ENCODE results near the gene GALNT16.

GRCh38 chr14:69318901-69319475 is 59.0 kb downstream of the GALNT16 start:
- TF ChIP-seq EZH2 (IDR thresholded peaks at IDR 0.05) (no peak), POLR2AphosphoS5 (IDR thresholded peaks at IDR 0.05; ENCODE audit: borderline replicate concordance, low read depth, low read length) (no peak)

Measured in SK-N-MC (cell line).